ENCODE measurements around the gene SLC22A23. TPM values are rescaled to one million over a fixed set of nuclear protein-coding genes. Genes with fewer than 3 reads are reported as not detected.

Gene SLC22A23
- total RNA-seq, 4 donors from 2014 or later = 7.6 to 13.1 (median 9.5) TPM

- Histone ChIP-seq H3K4me3 (no peak overlapping the region), H3K4me1 (peaks cover 0 to 44% (median 34%) of the 10 kb centered on the region in 4 donors), H3K27me3 (no peaks in the 10 kb centered on the region), H3K27ac (replicated peaks in 1 of 4) (no peak overlapping the region), H3K36me3 (peaks cover 0 to 3% (median 0%) of the 10 kb centered on the region in 4 donors), H3K9me3 (no peaks in the 10 kb centered on the region)
- 82% methylated on average over 13 of the region's 13 CpGs for WGBS
- TF ChIP-seq CTCF (IDR thresholded peaks at IDR 0.05) (no peak), EP300 (IDR thresholded peaks at IDR 0.05) (no peak), POLR2AphosphoS5 (IDR thresholded peaks at IDR 0.05) (no peak), POLR2A (IDR thresholded peaks at IDR 0.05; ENCODE audit: low read depth) (no peak)
- no peak for DNase-seq (ENCODE audit: extremely low spot score)
- intact Hi-C loops (cut with DNase I) = no loop called here
These were observed 53.3 kb downstream of the SLC22A23 start for GRCh38 chr6:3403238-3404173.

DNA sequence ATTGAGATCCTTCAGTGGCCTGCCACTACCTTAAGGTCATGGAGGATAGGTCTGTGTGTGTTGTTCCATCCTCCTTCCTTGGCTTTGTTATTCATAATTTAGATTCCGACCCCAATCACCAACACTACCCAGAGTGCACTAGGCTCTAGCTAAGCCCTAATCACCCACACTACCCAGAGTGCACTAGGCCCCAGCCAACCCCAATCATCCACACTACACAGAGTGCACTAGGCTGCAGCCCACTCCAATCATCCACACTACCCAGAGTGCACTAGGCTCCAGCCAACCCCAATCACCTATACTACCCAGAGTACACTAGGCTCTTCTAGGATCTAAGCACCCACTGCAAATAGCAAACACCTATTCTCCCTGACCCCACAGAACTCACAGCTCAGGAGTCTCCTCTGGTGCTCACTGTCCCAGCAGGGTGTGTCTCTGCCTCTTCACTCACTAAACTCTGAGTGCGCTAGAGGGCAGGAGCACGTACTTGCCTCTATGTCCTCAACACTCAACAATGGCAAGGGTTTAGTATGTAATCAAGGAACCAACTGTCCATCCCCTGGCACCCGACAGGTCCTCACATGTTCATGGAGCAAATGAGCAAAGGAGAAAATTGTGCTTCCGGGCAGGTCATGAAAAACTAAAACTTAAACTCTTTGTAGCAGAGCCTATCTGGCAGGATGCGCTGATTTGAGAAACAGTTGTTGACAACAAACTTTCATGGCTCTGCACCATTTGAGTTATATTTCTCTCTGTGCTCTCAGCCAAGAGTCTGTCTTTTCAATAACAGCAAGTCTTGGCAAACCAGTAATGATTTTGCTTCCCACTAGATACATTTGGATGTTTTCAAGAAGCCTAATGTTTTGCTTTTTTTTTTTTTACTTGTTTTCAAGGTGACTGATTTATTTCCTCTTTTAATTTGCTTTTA, 54.3 kb downstream of the SLC22A23 start:
- Histone ChIP-seq H3K9me3 (no peaks in the 10 kb centered on the region), H3K4me1 (peaks cover 5 to 53% (median 42%) of the 10 kb centered on the region in 4 donors), H3K4me3 (no peak overlapping the region), H3K36me3 (no peaks in the 10 kb centered on the region), H3K27ac (replicated peaks in 1 of 4) (no peak overlapping the region), H3K27me3 (no peaks in the 10 kb centered on the region)
- WGBS = 85% methylated on average over 6 of the region's 6 CpGs
- no peak for TF ChIP-seq POLR2A (IDR thresholded peaks at IDR 0.05; ENCODE audit: low read depth)
- intact Hi-C loops (cut with DNase I) = no loop called here
- DNase-seq (ENCODE audit: extremely low spot score) = no peak

GRCh38 chr6:3400162-3400561, 56.7 kb downstream of the SLC22A23 start:
- Histone ChIP-seq H3K27me3 (no peaks in the 10 kb centered on the region), H3K27ac (replicated peaks in 1 of 4) (no peak overlapping the region), H3K36me3 (no peaks in the 10 kb centered on the region), H3K9me3 (no peaks in the 10 kb centered on the region), H3K4me1 (peaks cover 5 to 38% (median 29%) of the 10 kb centered on the region in 4 donors), H3K4me3 (no peak overlapping the region)
- 94% methylated on average over 8 of the region's 8 CpGs for WGBS
- TF ChIP-seq CTCF (IDR thresholded peaks at IDR 0.05) (no peak), POLR2A (IDR thresholded peaks at IDR 0.05; ENCODE audit: low read depth) (no peak), POLR2AphosphoS5 (IDR thresholded peaks at IDR 0.05) (no peak), EP300 (IDR thresholded peaks at IDR 0.05) (no peak)
- intact Hi-C loops (cut with DNase I) = no loop called here
- no peak for DNase-seq (ENCODE audit: extremely low spot score)

DNA sequence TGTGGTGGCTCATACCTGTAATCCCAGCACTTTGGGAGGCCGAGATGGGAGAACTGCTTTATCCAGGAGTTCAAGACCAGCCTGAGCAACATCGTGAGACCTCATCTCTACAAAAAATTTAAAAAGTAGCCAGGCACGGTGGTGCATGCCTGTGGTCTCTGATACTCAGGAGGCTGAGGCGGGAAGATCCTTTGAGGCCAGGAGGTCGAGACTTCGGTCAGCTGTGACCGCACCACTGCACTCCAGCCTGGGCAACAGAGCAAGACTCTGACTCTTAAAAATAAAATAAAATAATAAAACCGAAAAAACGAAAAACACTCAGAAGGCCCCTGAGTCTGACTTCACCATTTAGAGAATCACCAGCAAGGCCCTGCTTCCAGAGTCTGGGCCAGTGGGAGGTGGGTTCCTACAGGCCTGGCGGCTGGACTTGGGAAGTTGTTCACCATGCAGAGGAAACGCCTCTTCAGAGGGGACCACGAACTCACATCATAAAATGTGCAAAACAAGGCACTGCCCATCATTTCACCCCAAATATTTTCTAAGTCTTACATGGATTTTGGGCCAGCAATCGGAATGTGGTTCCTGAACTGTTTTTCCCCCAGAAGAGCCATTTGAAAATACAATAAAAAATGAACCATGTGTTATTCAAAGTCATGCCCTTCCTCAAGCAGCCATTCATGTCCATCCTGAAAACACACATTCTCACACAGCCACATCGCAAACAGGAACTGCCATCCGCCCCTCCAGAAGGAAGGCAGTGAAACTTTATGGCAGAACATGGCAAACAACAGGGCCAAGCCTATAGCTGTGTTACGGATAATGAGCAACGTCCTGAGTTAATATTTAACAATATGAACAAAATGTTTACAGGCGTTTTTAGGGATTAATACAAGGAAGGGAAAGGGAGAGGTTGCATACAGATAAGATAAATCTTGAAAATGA, 57.8 kb downstream of the SLC22A23 start:
- Histone ChIP-seq H3K27ac (replicated peaks in 1 of 4) (no peak overlapping the region), H3K36me3 (no peaks in the 10 kb centered on the region), H3K4me3 (no peak overlapping the region), H3K4me1 (peaks cover 5 to 37% (median 26%) of the 10 kb centered on the region in 4 donors), H3K27me3 (no peaks in the 10 kb centered on the region), H3K9me3 (no peaks in the 10 kb centered on the region)
- 93% methylated on average over 18 of the region's 18 CpGs for WGBS
- intact Hi-C loops (cut with DNase I) = no loop called here
- no peak for TF ChIP-seq EP300 (IDR thresholded peaks at IDR 0.05)
- no peak for TF ChIP-seq POLR2A (IDR thresholded peaks at IDR 0.05; ENCODE audit: low read depth)
- no peak for TF ChIP-seq CTCF (IDR thresholded peaks at IDR 0.05)
- TF ChIP-seq POLR2AphosphoS5 (IDR thresholded peaks at IDR 0.05) = no peak
- no peak for DNase-seq (ENCODE audit: extremely low spot score)

Data from esophagus muscularis mucosa (tissue), 4 donors.